Stimulated activated CD4-positive, alpha-beta T cell treated with anti-CD3 and anti-CD28 coated beads, Interleukin-4, amount 100 ng/mL, for 1 hour (primary cell): ENCODE data around the gene ZBTB22.
"Not testable (repeated sequence)": the region's sequence is repeated elsewhere in the genome, so short reads cannot be mapped to it uniquely, and the experiment has no call there.

Experiments used
- DNase-seq: peaks from one replicate; pipeline ENCODE4 v3.0.0-alpha.2; 2020

Gene ZBTB22

DNA sequence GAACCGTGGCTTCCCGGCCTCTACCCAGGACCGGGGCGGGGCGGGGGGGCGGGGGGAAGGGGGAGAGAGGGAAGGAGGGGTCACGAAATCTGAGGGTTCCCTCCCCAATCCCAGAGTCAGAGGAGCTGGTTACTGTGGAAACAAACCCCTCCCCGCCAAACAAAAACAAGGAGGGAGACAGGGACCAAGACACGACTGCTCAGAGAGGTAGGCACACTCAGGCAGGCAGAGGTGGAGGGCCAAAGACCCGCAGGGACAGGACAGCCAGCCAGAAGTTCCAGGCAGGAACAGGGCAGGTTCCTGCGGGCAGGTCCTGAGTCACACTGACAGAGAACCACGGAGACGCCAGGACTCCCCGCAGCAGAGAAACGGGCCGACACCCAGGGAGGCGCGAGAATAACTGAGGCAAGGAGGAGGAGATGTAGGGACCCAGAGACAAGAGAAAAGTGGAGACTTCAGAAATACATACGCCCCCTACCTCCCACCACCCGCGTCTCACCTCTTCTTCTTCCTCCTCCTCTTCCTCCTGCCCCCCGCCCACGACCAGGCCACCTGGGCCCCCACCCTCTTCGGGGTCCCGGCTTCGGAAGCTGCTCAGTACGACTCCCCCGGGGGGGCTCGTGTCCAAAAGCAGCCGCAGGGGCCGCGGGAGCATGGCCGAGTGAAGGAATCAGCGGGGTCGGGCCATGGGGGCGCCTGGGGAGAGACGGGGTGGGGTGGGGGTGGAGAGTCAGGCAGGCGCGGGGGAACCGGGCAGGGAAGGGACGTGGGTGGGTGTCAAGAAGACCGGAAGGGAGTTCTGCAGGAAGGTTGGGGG is 19.4 kb downstream of the ZBTB22 start:
- DNase-seq: peak; percentile 42

DNA sequence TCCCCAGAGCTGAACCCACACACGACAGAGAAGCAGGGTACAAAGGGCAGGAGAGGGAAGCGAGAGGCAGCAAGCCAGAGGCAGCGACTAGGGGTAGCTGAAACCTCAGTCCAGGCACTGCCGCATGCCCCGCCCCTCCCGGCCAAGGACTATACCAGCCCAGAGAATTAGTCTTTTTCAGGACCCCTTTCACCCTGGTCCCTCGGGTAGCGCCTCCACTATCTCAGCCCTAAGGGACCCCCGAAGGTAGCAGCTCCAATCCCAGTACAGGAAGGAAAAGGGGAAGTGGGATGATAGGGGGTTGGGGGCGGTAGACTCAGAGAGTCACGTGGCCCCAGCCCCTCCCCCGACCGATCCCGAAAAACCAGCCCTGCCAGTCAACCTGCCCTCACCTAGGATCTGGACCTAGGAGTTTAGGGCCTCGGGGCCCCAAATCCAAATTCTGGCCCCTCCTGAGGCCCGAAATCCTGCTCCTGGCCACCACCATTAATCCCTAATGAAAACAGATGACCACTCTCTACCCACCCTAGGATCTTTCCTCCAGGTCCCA is 20.1 kb downstream of the ZBTB22 start:
- DNase-seq: no peak

DNA sequence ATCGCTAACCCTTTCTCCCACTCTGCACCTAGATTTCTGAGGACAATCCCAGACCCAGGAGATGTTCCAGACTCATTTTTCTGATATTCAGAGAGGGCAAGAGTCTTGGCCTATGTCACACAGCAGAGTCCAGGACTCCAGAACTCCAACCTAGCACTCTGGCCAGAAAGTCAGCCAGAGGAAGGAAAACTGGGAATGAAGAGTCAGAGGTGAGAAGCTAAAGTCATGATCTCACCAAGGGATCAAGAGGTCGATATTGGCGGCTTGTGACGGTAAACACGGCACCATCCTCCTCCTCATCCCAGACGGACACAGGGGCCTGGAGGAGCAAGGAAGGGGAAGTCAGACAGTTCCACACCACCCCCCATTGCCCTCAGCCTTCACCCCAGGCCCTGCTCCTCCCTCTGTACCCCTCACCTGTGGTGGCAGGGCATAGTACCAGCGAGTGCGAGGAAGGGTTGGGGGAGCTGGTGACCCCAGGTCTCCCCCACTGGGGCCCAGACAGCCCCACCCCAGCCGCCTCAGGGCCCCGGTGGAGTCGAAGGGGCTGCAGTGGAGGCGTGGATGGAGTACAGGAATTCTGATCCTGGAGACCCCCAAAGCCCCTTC is 20.6 kb downstream of the ZBTB22 start:
- DNase-seq: no peak

DNA sequence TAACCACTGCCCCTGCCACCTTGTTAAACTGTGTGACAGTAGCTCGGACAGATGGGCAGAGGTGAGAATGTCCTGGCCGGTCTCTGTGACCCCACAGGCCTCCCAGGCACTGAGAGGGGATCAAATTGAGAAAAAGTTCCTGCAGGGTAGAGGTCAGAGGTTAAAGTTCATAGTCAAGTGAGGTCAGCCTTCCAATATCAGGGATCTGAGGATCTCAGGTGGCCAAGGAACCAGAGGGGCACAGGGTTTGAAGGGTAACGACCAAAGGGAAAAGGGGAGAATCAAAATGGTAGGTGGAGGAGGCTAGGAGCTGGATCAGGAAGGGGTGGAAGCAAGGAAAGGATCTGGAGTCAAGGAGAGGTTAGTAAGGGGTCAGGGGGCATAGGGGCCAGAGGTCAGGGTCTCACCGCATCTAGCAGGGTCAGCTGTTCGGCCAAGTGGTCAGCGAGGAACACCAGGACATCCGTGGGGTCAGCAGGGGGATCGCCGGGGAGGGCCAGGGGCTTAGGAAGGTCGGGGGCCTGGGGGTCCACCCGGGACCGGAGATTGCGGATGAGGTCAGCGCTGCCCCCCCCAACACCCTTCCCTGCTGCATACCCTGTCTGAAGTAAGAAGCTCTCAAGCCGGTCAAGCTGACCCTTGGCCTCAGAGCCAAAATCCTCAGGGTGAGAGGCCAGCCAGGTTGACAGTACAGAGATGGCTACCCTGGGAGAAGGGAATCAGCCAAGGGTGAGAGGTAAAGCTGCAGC is 21.7 kb downstream of the ZBTB22 start:
- no peak for DNase-seq

DNA sequence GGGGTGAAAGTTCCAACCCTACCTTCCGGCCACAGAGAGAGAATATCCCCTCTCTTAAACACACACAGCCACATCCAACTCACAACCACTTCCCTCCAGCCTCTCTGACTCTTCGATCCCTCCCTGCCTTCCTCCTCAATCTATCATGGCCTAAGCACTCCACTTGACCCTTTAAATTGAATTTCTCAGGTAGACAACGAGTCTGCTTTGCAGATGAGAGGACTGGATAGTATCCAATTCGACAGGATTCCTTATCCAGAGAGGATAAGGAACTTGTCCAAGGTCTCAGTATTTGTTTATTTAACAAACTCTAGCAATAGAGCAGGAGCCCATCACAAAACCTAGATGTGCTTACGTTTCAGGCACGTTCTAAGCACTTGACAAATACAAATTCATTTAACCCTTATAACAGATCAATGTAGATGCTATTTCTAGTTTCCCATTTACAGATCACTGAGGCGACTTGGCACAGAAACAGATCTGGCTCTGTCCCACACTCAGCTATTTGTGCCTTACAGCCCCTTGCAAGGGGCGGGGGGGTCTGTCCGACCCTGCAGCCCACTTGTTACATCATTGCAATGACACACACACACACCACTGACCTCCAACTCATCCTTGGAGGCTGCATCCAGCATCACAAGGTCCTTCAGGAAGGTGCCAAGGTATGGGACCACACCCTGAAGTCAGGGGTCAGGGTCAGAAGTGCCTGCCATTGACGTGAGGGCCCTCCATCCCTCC is 23.3 kb downstream of the ZBTB22 start:
- DNase-seq: no peak

DNA sequence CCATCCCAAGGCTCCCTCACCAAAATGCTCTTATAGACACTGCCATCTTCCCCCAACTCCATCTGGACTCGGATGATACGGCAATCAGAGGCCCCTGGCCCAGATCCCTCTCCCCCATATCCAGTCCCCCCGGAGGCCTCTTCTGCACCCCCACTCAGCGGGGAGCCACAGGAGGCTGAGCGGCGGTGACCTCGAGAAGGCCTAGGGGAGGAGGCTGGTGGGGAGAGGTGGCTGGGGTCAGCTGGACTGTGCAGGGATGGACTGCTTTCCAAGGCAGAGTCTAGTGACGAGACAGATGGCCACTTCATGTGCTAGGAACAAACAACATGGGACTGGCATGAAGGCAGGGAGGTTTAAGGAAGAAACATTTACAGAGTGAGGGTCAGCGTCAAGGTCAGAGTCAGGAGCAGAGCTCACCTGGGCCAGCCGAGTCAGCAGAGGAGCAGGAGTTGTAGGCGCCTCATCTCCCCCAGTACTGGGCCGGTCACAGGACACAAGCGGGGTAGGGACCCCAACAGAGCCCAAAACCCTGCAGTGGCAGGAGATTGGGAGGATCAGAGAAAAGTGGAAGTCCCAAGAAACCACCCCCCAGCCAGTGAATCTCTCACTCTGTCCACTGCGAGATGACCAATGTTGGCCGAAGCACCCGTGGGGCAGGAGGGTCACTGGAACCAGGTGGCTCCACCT is 24.4 kb downstream of the ZBTB22 start:
- DNase-seq: no peak

DNA sequence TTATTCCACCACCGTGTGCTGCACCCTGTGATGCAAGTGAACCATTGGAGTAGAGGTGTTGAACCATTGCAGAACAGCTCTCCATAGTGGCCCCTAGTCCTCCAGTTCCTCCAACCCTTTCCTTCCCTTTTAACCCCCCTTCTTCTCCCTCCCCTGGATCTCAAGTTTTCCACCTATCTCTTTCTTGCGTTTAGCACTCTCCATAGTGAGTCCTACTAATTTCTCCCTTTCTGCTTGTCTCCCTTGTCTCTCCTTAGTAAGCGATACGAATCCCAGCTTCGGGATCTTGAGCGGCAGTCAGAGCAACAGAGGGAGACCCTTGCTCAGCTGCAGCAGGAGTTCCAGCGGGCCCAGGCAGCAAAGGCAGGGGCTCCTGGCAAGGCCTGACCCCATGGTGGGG is 27.1 kb downstream of the ZBTB22 start:
- DNase-seq: no peak

DNA sequence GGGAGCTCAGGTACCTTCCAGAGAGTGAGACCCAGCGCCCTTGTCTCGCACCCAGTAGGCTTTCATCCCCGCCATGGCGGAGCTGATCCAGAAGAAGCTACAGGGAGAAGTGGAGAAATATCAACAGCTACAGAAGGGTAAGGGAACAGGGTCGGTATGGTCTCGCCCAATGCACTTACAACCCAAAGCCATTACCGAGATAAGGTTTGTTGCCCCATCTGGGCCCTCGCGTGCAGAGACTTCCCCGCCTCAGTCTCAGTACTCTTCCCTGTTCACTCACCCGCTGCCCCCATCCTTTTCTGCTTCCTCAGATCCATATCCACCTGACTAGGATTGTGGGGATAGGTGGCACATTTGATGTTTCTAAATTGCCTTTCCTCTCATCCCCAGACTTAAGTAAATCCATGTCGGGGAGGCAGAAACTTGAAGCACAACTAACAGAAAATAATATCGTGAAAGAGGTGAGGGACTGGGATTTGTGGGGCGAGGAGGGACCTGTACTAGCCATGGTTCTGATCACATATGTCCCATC is 27.7 kb downstream of the ZBTB22 start:
- DNase-seq: no peak

DNA sequence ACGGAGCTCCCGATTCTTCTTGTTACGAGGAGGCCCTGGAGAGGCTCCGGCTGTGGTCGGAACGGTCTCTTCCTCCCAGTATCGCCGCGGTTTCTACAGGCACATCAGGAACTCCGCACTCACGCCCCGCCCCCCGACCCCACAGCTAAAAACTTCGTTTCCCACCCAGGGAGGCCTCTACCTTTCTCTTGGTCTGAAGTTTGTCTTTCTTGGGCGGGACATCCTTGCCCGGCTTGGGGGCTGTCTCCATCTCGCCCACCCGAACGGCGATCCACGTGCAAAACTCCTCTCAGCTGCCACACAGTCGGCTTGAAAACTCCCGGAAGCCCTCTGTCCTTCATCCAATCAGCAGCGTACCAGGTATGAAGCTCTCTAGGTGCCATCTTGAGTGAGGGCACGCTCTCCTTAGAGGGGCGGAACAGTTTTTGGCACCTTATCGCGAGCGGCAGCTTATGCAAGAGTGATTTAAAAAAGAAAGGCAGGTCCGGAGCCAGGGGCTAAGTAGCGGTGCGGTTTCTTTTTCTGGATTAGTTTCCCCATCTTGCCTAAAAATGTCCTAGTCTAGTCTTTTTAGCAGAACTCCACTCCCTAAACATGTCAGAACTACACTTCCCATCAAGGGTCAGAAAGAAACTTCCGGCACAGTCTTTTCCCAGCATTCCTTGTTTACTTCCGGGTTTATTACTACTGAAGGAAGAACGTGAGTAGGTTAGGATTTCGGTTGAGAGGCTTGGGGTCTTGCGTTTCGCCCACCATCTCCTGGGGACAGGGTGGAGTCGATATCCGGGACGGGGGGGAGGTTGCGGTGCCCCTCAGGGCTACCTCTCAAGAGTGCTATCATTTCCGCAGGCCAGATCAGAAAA is 28.4 kb downstream of the ZBTB22 start, which contains the start of the genes PFDN6 and WDR46:
Gene PFDN6 (plus strand): TSS at position 681 of the 863 bp plus-strand sequence. CDS start 256 bp downstream, outside the sequence.
Gene WDR46 (minus strand): TSS at position 319 of the 863 bp plus-strand sequence. CDS start 69 bp downstream, at position 250.
- peak; percentile 74 for DNase-seq

DNA sequence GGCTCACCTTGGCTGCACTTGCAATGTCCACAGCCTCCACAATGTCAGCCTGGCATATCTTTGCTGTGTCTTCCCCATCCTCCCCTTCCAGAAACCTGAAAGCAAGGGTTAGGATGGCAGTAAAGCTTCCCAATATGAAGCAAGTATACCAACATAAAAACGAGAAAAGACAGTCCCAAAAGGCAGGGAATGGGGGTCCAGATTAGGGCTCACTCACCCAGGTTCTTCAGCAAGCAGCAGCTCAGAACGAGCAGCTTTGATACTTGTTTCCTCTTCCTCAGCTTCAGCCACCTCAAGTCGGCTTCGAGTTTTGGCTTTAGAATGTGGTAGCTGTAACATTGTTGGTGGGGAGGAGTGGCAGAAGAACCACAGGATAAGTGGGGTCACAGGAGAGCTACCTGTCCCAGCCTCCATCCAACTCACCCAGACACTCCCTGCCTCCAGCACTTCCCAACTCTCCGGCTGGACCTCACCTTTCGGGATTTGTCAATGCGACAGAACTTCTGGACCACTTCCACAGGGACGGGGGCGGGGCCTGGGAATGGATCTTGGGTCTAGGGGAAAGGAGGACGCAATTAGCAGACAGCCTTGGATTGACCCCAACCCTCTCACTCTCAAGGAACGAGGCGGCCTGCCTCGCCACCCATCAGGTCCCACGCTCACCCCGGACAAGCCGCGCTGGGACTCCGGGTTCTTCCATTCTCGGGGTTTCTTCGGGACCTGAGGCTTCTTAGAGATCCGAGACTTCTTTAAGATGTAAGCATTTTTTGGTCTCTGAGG is 29.2 kb downstream of the ZBTB22 start:
- DNase-seq: no peak

DNA sequence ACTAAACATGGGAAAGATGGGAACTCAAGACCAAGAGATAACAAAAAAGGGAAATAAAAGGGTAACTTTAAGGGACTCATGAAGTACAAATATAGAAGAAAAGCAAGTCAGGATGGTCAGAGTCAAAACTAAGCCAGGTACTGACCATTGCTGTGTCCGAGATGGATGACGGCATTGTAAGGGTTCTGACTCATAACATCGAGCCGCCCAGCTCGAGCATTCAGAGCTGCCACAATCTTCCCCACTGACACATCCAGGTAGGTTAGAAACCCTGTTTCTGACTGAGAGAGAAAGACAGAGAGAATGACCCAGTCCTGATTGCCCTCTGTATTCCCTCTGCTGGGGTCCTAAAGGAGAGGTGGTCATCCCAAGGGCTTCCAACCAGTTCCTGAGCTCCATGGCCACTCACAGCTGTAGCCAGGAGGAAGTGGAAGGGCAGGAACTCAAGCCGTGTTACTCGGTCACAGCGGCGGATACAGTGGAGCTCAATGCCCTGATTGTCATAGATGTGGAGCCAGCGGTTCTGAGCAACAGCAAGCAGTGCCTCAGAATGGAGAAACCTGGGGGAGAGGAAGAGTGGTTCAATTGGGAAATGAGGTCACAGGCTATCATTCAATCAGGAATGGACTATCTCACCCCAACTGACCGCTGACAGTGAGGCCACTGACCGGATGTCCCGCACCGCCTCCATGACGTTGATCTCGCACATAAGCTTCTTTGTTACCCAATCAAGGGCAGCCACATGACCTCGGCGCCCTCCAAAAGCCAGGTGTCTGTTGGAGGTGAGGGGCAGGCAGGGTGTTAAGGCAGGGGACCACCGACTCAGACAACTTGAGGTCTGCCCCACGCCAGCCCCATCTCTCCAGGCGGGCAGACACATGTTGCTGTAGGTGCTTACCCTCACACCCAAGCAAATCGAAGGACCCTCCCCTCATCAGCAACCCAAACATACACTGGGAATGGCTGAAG is 30.3 kb downstream of the ZBTB22 start:
- no peak for DNase-seq

DNA sequence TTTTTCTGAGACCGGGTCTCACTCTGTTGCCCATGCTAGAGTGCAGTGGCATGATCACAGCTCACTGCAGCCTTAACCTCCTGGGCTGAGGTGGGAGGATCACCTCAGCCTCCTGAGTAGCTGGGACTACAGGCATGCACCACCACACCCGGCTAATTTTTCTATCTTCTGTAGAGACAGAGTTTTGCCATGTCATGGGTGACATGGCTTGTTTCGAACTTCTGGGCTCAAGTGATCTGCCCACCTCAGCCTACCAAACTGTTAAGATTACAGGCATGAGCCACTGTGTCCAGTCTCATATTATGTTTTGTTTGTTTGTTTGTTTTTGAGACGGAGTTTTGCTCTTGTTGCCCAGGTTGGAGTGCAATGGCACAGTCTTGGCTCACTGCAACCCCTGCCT is 32.3 kb downstream of the ZBTB22 start:
- DNase-seq: not testable (repeated sequence)

DNA sequence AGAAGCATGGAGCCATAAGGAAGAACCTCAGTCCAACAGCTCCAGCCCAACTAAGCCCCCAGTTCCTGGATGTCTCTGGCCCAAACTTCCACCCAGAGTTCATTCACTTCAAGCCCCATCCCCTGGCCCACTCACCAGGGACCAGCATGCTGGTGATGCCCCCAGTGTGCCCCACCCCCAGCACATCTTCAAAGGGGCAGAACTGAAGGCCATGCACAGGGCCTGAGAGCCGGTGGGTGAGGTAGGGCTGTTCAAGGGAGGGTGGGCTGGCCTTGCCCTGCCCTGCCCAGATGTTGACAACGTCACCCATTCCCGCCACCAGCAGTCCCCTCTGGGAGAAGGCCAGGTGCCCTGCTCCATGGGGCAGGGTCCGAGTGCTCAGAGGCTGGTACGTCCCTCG is 37.0 kb downstream of the ZBTB22 start:
- no peak for DNase-seq

DNA sequence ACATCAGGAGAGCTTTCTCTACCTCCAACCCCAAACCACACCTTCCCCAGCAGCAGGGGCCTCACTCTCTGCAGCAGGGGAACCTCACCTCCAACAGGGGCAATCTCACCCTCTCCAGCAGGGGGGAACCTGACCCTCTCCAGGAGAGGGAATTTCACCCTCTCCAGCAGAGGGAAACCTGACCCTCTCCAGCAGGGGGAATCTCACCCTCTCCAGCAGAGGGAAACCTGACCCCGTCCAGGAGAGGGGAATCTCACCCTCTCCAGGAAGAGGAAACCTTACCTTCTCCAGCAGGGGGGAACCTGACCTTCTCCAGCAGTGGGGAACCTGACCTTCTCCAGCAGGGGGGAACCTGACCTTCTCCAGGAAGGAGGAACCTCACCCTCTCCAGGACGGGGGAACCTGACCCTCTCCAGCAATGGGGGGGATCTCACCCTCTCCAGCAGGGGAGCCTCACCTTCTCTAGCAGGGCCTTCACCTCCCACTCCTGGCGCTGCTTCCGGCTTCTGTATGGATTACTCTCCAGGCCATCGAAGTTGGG is 37.5 kb downstream of the ZBTB22 start:
- DNase-seq: no peak

DNA sequence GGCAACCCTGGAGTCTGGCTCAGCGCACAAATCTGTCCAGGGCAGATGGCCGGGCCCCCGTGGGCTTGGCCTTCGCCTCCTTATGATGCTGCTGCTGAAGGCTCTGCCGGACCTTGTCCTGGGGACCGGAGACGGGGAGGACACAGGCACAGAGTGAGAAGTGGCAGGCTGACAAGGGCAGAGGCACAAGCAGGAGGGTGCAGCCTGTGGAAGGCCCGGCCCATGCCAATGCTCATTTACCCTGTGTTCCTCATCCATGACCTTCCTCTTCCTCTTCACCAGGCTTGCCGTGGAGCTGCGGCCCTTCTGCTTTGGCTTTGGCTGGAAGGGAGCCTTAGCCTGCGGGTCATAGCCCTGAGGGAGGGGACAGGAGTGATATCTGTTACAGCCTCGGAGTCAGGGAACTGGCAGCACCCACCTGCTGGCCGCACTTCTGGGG is 38.3 kb downstream of the ZBTB22 start:
- no peak for DNase-seq

DNA sequence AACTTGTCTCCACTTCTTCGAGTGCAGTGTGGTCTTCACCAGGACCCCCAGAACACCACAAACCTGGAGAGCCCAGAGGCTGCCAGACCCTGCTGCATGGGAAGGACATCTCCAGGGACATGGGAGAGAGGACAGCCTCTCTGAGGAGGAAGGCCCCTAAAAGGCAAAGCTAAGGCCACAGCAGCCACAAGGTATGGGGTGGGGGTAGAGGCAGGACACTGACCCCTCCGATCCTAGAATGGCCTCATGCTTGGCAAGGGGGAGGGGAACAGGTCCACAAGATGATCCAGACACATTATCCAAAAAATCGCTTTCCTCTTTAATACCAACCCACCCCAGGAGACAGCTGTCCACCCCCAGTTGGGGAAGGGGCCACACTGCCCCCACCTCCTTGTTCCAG is 38.7 kb downstream of the ZBTB22 start:
- DNase-seq: no peak

DNA sequence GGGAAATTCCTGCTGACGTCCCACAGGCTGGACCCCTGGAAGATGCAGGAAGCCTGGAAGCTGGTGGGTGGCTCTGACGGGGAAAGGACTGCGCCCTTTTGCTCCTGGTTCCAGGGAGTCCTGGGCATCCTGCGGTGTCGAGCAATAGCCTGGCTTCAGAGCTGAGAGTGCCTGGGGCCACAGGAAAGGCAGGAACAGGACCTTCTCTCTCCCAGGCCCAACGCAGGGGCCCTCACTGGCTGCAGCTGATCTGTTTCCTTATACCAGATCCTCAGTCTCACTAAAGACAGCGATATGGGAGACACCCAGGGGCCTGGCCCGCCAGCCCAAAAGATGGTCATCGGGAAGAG is 39.2 kb downstream of the ZBTB22 start:
- DNase-seq: no peak

DNA sequence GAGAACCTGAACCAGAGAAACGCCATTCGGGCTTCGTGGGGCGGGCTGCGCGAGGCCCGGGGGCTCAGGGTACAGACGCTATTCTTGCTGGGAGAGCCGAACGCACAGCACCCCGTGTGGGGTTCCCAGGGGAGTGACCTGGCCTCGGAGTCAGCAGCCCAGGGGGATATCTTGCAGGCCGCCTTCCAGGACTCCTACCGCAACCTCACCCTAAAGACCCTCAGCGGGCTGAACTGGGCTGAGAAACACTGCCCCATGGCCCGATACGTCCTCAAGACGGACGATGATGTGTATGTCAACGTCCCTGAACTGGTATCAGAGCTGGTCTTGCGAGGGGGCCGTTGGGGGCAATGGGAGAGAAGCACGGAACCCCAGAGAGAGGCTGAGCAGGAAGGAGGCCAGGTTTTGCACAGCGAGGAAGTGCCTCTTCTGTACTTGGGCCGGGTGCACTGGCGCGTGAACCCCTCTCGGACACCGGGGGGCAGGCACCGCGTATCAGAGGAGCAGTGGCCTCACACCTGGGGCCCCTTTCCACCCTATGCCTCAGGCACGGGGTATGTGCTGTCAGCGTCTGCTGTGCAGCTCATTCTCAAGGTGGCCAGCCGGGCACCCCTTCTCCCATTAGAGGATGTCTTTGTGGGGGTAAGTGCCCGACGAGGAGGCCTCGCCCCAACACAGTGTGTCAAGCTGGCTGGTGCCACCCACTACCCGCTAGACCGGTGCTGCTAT is 39.7 kb downstream of the ZBTB22 start:
- DNase-seq: peak; percentile 35
